GM21619 (cell line): Measurements from ENCODE around the gene SLC2A4RG.

ENCODE experiments used
- ATAC-seq: cut with Tn5 transposase; IDR thresholded peaks from one replicate; pipeline ENCODE4 v1.9.1; 2021; ENCODE audit not compliant: unreplicated experiment

SLC2A4RG gene

GRCh38 chr20:63739130-63740069 is at the start of gene SLC2A4RG:
TSS of gene SLC2A4RG (plus strand) at chr20:63739776. CDS start at chr20:63739913, 137 bp downstream.
- peak; percentile 38 for ATAC-seq

- no peak for ATAC-seq
These were observed 49.3 kb upstream of the SLC2A4RG start for GRCh38 chr20:63690003-63690897.

GRCh38 chr20:63690898-63691710 is 48.5 kb upstream of the SLC2A4RG start:
- ATAC-seq, result no peak

GRCh38 chr20:63691711-63692435 is 47.7 kb upstream of the SLC2A4RG start:
- no peak for ATAC-seq

GRCh38 chr20:63692436-63693082 is 47.0 kb upstream of the SLC2A4RG start:
- ATAC-seq, result no peak

GRCh38 chr20:63693083-63693732 is 46.4 kb upstream of the SLC2A4RG start:
- ATAC-seq, result no peak

GRCh38 chr20:63693733-63694583 is 45.6 kb upstream of the SLC2A4RG start:
- no peak for ATAC-seq

- ATAC-seq, result no peak
These were observed 44.8 kb upstream of the SLC2A4RG start for GRCh38 chr20:63694584-63695423.

GRCh38 chr20:63695424-63696305 is 43.9 kb upstream of the SLC2A4RG start:
- ATAC-seq, result no peak

- ATAC-seq, result no peak
These were observed 43.3 kb upstream of the SLC2A4RG start for GRCh38 chr20:63696306-63696627.

- no peak for ATAC-seq
These were observed 42.8 kb upstream of the SLC2A4RG start, which contains the start of gene TNFRSF6B for GRCh38 chr20:63696628-63697356. TSS of gene TNFRSF6B (plus strand) at chr20:63696652. CDS start at chr20:63696768, 116 bp downstream.

- no peak for ATAC-seq
These were observed 42.2 kb upstream of the SLC2A4RG start for GRCh38 chr20:63697357-63697867.

- ATAC-seq, result no peak
These were observed 41.6 kb upstream of the SLC2A4RG start for GRCh38 chr20:63697868-63698545.

GRCh38 chr20:63698739-63699465 is 40.7 kb upstream of the SLC2A4RG start:
- no peak for ATAC-seq
